OCI-LY7 (cell line): ENCODE data around the gene RAB26.
"Not testable (repeated sequence)": the region's sequence is repeated elsewhere in the genome, so short reads cannot be mapped to it uniquely, and the experiment has no call there.

Source experiments
- CTCF ChIP-seq: fragments of 200-600 bp; sonication (generic); conservative IDR thresholded peaks from 2 replicates; pipeline ENCODE4 v1.5.1; 2014; ENCODE audit warnings: mild to moderate bottlenecking, antibody characterized with exemption, low read length, moderate library complexity, mixed read lengths
- EZH2phosphoT487 ChIP-seq: fragments of 200-600 bp; sonication (generic); IDR thresholded peaks from 2 replicates; pipeline ENCODE4 v1.6.1; 2018; ENCODE audit warnings: low read depth, borderline replicate concordance, mild to moderate bottlenecking, mixed run types, antibody characterized with exemption, low read length, moderate library complexity, mixed read lengths

GRCh38 chr16:2112539-2113106, 35.8 kb upstream of the RAB26 start:
- not testable (repeated sequence) for TF ChIP-seq CTCF, EZH2phosphoT487
